A673 (cell line): ENCODE results near the gene PRKG1.

Source experiments
- CTCF ChIP-seq: fragments of 300-800, 200-600 bp; sonication (generic); conservative IDR thresholded peaks from 2 replicates; pipeline ENCODE4 v1.5.1; 2017; ENCODE audit warnings: low read depth, mild to moderate bottlenecking, antibody characterized with exemption, low read length, moderate library complexity, mixed read lengths
- EZH2 ChIP-seq: fragments of 200-600 bp; sonication (generic); IDR thresholded peaks from 2 replicates; pipeline ENCODE4 v1.6.1; 2017; ENCODE audit warnings: borderline replicate concordance, low read depth, mild to moderate bottlenecking, mixed read lengths, antibody characterized with exemption, low read length; ENCODE audit not compliant: poor library complexity, severe bottlenecking

DNA sequence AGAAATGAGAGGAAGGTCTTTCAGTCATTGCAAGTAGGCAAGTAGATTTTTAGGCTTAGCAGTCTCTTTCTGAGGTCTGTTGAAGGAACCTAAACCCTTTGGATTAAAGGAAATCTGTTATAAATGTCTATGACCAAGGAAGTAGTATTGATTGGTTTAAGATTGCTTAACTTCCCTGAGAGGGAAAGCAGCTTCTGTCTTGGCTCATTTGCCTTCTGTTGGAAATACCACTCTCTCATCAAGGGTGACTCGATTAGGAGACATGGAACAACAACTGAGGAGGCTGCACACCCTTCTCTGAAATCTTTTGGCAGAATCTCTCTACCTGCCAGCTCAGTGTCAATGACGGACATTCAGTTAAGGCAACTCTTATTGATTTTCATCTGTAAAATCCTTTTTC lies 282.9 kb downstream of the PRKG1 start:
- TF ChIP-seq CTCF (no peak), EZH2 (no peak)
